ENCODE results near the gene CTNNA3. TPM values are rescaled to one million over a fixed set of nuclear protein-coding genes. Genes with fewer than 3 reads are reported as not detected.
"Not testable (repeated sequence)": the region's sequence is repeated elsewhere in the genome, so short reads cannot be mapped to it uniquely, and the experiment has no call there.

Gene CTNNA3
- total and polyA plus RNA-seq, 12 donors: 2.0 to 213 (median 171) TPM

DNA sequence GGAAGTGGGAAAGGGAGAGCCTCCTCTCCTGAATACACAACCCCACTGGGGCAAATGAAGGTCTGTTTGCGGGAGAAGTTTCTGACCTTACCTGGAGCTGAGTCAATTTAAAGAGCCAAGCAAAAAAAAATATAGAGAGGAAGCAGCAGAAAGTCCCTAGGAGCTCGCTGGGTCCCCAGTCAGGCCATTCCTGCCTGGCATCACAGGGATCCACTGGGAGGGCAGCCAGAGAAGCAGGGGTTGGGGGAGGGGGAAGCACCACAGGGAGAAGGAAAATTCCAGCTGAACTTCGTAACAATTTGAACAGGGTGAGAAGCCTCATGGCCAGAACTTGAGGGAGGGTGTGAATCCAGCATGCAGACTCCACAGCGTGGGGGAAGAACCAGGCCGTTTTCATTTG, 471.4 kb downstream of the CTNNA3 start:
- ATAC-seq: peak in 7 of 8 donors; percentile 38 to 72 (median 62)
- no peak overlapping the region for H3K27ac ChIP-seq
- no peaks in the 10 kb centered on the region for H3K27me3 ChIP-seq
- WGBS, 2 donors: 65% methylated on average over 5 of the region's 5 CpGs
- no peaks in the 10 kb centered on the region for H3K36me3 ChIP-seq
- intact Hi-C loops (cut with DNase I): no loop called here
- H3K9me3 ChIP-seq: peaks cover 0 to 12% (median 0%) of the 10 kb centered on the region in 11 donors
- no peak overlapping the region for H3K4me3 ChIP-seq
- TF ChIP-seq, protein P1, sequence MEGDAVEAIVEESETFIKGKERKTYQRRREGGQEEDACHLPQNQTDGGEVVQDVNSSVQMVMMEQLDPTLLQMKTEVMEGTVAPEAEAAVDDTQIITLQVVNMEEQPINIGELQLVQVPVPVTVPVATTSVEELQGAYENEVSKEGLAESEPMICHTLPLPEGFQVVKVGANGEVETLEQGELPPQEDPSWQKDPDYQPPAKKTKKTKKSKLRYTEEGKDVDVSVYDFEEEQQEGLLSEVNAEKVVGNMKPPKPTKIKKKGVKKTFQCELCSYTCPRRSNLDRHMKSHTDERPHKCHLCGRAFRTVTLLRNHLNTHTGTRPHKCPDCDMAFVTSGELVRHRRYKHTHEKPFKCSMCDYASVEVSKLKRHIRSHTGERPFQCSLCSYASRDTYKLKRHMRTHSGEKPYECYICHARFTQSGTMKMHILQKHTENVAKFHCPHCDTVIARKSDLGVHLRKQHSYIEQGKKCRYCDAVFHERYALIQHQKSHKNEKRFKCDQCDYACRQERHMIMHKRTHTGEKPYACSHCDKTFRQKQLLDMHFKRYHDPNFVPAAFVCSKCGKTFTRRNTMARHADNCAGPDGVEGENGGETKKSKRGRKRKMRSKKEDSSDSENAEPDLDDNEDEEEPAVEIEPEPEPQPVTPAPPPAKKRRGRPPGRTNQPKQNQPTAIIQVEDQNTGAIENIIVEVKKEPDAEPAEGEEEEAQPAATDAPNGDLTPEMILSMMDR (IDR thresholded peaks at IDR 0.05): no peak
- DNase-seq: peak; percentile 10 to 23
- H3K4me1 ChIP-seq: peaks cover 0 to 23% (median 0%) of the 10 kb centered on the region in 9 donors

GRCh38 chr10:67222934-67223333, 473.1 kb downstream of the CTNNA3 start:
- no peaks in the 10 kb centered on the region for H3K27me3 ChIP-seq
- no peak overlapping the region for H3K4me3 ChIP-seq
- ATAC-seq: no peak
- TF ChIP-seq, protein P1 (IDR thresholded peaks at IDR 0.05): no peak
- H3K4me1 ChIP-seq: peaks cover 0 to 23% (median 0%) of the 10 kb centered on the region in 9 donors
- WGBS, 2 donors: 57 to 66% methylated on average over 3 of the region's 3 CpGs
- intact Hi-C loops (cut with DNase I): no loop called here
- H3K27ac ChIP-seq: peak overlapping the region in 2 of 10 donors; percentile 52 to 58
- H3K36me3 ChIP-seq: no peaks in the 10 kb centered on the region
- DNase-seq: no peak
- no peaks in the 10 kb centered on the region for H3K9me3 ChIP-seq

DNA sequence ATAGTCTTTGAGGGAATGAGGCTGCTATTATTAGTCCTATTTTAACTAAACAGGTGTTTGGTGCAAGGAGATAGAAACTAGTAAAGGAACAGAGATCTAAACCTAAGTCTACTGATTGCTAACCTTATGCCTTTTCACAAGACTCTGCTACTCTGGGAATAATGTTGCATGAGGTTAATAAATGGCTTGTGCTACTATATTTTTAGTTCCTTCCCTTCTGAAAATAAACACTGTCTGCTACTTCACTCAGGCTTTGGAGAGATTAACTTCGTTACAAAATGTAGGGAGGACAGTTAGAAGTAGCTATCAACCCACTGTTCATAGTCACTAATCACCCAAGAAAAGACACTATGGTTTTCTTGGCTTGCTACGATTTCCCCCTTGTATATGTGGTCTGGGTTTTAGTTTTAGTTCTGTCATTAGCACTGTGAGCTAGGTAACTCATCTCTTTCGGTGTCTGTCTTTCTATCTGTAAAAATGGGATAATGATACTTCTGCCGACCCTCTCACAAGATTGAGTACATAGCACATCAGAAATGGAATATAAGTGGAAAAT, 474.0 kb downstream of the CTNNA3 start:
- TF ChIP-seq, protein P1 (IDR thresholded peaks at IDR 0.05): no peak
- 42 to 49% methylated on average over 4 of the region's 4 CpGs for WGBS, 2 donors
- ATAC-seq: peak in 5 of 8 donors; percentile 20 to 76 (median 46)

GRCh38 chr10:67211680-67212079, 484.3 kb downstream of the CTNNA3 start:
- intact Hi-C loops (cut with DNase I): no loop called here
- WGBS, 2 donors: 79 to 83% methylated on average over 1 of the region's 1 CpG
- no peak overlapping the region for H3K27ac ChIP-seq

More for the DNA sequence above, 474.0 kb downstream of the CTNNA3 start:
- no peaks in the 10 kb centered on the region for H3K36me3 ChIP-seq
- no peaks in the 10 kb centered on the region for H3K9me3 ChIP-seq
- peak overlapping the region in 5 of 10 donors; percentile 13 to 58 (median 45) for H3K27ac ChIP-seq
- H3K4me3 ChIP-seq: no peak overlapping the region
- H3K27me3 ChIP-seq: no peaks in the 10 kb centered on the region
- DNase-seq: no peak
- peaks cover 0 to 23% (median 0%) of the 10 kb centered on the region in 9 donors for H3K4me1 ChIP-seq
- intact Hi-C loops (cut with DNase I): no loop called here

GRCh38 chr10:67207923-67208322, 488.1 kb downstream of the CTNNA3 start:
- H3K9me3 ChIP-seq; H3K27me3 ChIP-seq; ATAC-seq; H3K4me3 ChIP-seq; H3K36me3 ChIP-seq; intact Hi-C loops (cut with DNase I); DNase-seq; H3K27ac ChIP-seq: not testable (repeated sequence)
- 83 to 88% methylated on average over 6 of the region's 6 CpGs for WGBS, 2 donors
- H3K4me1 ChIP-seq: peaks cover 0 to 12% (median 0%) of the 10 kb centered on the region in 9 donors

More at GRCh38 chr10:67211680-67212079, 484.3 kb downstream of the CTNNA3 start:
- ATAC-seq (peak in 2 of 8 donors; percentile 31 to 63), DNase-seq (no peak)
- no peaks in the 10 kb centered on the region for H3K36me3 ChIP-seq
- peaks cover 0 to 12% (median 0%) of the 10 kb centered on the region in 9 donors for H3K4me1 ChIP-seq
- no peaks in the 10 kb centered on the region for H3K27me3 ChIP-seq
- no peaks in the 10 kb centered on the region for H3K9me3 ChIP-seq
- TF ChIP-seq, protein P1 (IDR thresholded peaks at IDR 0.05): no peak
- no peak overlapping the region for H3K4me3 ChIP-seq
